Measurements from ENCODE around the gene SECISBP2L.

Gene SECISBP2L

DNA sequence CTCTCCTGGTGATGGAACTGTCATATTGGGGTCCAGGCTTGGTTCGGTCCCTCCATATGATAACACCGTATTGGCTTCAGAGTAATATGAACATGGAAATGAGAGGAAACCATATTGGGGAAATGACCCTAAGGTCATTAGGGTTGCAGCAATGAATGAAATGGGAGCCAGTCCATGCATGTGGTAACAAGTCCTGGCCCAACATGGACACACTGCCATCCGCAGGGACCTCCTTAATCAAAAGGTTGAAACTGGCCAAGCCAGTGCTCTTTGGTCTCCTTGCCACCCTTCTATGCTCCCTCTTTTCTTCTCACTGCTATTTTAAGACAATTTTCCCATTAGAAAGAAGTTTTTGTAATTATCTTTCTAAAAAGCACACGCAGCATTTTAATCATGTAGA lies 90.9 kb downstream of the SECISBP2L start:
- ChIA-PET POLR2A (no interaction called here), CTCF (interaction anchor here (0.9 to 2.0 kb wide), 2 partner anchors 9 to 20 kb away, joined by 4 to 5 read pairs; partner anchors contain the start of gene SHC4)
- DNase-seq (ENCODE audit: extremely low spot score), result no peak
- no peak for TF ChIP-seq CTCF (IDR thresholded peaks at IDR 0.05; ENCODE audit: control extremely low read depth, extremely low read depth, low read depth, missing control alignments)

- no peak for DNase-seq (ENCODE audit: extremely low spot score)
Measured at GRCh38 chr15:48954538-48954937, 91.7 kb downstream of the SECISBP2L start.

GRCh38 chr15:48946840-48947187 lies 99.4 kb downstream of the SECISBP2L start:
- POLR2A ChIA-PET, result no interaction called here
- no peak for TF ChIP-seq CTCF (IDR thresholded peaks at IDR 0.05; ENCODE audit: control extremely low read depth, extremely low read depth, low read depth, missing control alignments)
- DNase-seq (ENCODE audit: extremely low spot score), result no peak
- CTCF ChIA-PET, result interaction anchor here (0.7 to 1.3 kb wide), 3 partner anchors 12 to 29 kb away, joined by 3 to 4 read pairs (median 3); no protein-coding TSS in a partner anchor

More at GRCh38 chr15:48954538-48954937, 91.7 kb downstream of the SECISBP2L start:
- POLR2A ChIA-PET, result no interaction called here
- CTCF ChIA-PET, result interaction anchor here (0.9 to 2.0 kb wide), 3 partner anchors 10 to 21 kb away, joined by 3 to 5 read pairs (median 4); partner anchors contain the start of gene SHC4
- TF ChIP-seq CTCF (IDR thresholded peaks at IDR 0.05; ENCODE audit: control extremely low read depth, extremely low read depth, low read depth, missing control alignments), result no peak

DNA sequence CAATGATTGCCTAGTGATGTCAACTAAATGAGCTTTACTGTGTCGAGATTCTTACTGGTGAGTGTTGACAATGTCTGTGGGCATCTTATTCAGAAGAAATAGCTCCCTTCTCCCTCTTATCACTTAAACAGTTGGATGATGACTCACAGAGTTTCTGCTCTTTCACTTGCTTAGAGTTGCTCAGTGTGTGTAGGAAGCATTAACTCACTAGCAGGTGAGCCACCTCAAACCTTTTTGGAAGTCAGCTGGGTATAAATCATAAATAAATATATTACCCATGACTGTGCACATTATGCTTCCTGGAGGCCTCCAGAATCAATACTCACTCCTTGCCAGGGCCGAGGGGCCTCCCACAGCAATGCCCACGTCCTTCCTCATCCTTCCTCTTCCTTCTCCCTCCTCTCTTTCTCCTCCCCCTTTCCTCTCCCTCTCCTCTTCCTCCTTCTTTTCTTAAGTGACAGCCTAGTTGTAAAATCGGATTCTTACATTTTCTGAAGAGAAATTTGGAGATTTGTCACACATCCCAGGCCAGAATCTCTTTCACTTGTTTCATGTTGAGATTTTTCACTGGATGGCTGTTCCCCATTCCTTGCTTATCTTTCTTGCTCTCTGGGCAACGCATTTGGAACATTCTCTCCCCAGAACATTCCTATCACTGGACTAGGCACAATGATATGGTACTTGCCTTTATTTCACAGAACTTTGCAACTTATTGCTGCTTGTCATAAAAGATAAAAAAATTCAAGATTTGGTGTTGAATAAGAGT lies 100.0 kb downstream of the SECISBP2L start:
- DNase-seq (ENCODE audit: extremely low spot score), result no peak
- POLR2A ChIA-PET, result no interaction called here

DNA sequence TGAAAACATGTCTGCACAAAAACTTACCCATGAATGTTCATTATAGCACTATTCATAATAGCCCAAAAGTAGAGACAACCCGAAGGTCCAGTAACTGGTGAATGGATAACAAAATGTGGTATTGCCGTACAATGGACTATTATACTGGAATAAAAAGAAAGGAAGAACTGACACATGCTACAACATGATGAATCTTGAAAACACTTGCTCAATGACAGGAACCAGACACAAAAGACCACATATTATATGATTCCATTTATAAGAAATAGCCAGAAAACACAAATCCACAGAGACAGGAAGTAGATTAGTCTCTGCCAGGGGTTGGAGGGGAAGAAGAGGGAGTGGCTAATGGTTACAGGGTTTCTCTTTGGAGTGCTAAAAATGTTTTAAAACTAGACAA lies 100.9 kb downstream of the SECISBP2L start:
- DNase-seq (ENCODE audit: extremely low spot score), result no peak
- POLR2A ChIA-PET, result interaction anchor here (1.1 kb wide), 1 partner anchor 68 kb away, joined by 3 read pairs; the partner anchor contains the start of gene EID1
- CTCF ChIA-PET, result interaction anchor here (1.0 to 2.5 kb wide), 3 partner anchors 9 to 34 kb away, joined by 4 to 13 read pairs (median 4); no protein-coding TSS in a partner anchor
- no peak for TF ChIP-seq CTCF (IDR thresholded peaks at IDR 0.05; ENCODE audit: control extremely low read depth, extremely low read depth, low read depth, missing control alignments)

More for the DNA sequence above, 100.0 kb downstream of the SECISBP2L start:
- no peak for TF ChIP-seq CTCF (IDR thresholded peaks at IDR 0.05; ENCODE audit: control extremely low read depth, extremely low read depth, low read depth, missing control alignments)
- CTCF ChIA-PET, result interaction anchor here (0.7 to 1.7 kb wide), 3 partner anchors 9 to 35 kb away, joined by 3 to 4 read pairs (median 4); no protein-coding TSS in a partner anchor

DNA sequence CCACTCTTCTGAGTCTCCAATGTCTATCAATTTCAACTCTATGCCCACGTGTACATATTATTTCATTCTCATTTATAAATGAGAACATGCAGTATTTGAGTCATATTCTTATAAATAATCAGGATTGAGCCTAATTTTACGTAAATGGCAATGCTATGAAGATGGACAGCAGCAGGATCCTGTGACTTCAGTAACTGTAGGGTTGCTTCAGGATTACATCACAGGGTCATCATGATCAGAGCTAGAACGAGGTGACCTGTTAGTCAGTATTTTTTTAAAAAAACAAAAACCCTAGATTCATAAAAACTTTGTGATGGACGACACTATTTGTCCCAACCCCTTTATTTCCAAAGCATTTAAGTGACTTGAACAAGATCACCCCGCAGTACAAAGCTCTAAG lies 104.3 kb downstream of the SECISBP2L start:
- CTCF ChIA-PET, result interaction anchor here (0.7 to 3.2 kb wide), 6 partner anchors 12 to 80 kb away, joined by 3 to 14 read pairs (median 4); partner anchors contain the start of gene SHC4
- TF ChIP-seq CTCF (IDR thresholded peaks at IDR 0.05; ENCODE audit: control extremely low read depth, extremely low read depth, low read depth, missing control alignments), result no peak
- DNase-seq (ENCODE audit: extremely low spot score), result no peak
- POLR2A ChIA-PET, result no interaction called here
